ACHN (cell line): ENCODE data around the gene INHBB.

Experiments used
- DNase-seq: peaks from one replicate; pipeline ENCODE4 v3.0.0-alpha.2; 2015
- in situ Hi-C: cut with HindIII; loops from 2 replicates; pipeline ENCODE4 v1.10.0; 2017; ENCODE audit warnings: low sequenced_read_pairs, low pct_ligation_motif_present, low pct_unique_long_range_greater_than_20kb

INHBB gene

GRCh38 chr2:120330946-120331822, 14.8 kb upstream of the INHBB start:
- no peak for DNase-seq
- in situ Hi-C loops: no loop called here

GRCh38 chr2:120331903-120332302, 14.0 kb upstream of the INHBB start:
- no peak for DNase-seq
- in situ Hi-C loops: no loop called here

DNA sequence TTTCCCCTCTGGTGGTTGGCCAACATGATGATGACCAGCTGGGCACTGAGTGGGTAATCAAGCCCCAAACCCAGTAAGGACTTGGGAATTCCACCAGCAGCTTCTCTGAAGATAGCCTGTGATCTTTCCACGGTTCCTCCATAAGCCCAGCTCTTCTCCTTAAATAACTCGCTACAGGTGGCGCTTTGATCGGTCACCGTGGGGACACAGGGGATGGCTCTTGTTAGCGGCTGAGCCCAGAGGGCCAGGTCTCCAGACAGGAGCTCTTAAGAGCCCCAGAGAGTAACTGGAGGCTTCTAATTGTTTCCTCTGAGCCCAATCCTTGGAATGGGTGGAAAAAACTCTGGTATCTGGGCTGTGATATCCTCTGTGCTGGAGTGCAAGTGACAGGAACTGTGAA, 13.6 kb upstream of the INHBB start:
- no peak for DNase-seq
- in situ Hi-C loops: no loop called here

- in situ Hi-C loops: no loop called here
- DNase-seq: no peak
These were observed 11.9 kb upstream of the INHBB start for GRCh38 chr2:120334068-120334467.

DNA sequence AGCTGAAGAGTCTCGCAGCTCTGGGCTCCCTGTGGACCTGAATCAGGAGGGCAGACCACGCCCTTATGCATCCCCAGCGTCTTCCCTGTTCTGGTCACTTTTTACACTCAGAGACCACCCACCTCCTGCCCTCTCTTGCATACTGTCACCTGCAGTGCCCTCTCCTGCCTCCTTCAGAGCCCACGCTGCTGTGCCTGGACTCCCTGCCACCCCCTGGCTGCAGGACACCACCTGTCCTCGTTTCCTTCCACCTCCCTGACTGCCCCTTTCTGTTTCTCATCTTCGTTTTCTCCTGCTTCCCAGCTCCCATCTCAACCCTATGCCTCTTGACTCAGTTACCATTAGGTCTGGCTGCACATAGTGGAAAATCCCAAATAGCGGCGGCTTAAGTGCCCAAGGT, 9.2 kb upstream of the INHBB start:
- no peak for DNase-seq
- in situ Hi-C loops: no loop called here

DNA sequence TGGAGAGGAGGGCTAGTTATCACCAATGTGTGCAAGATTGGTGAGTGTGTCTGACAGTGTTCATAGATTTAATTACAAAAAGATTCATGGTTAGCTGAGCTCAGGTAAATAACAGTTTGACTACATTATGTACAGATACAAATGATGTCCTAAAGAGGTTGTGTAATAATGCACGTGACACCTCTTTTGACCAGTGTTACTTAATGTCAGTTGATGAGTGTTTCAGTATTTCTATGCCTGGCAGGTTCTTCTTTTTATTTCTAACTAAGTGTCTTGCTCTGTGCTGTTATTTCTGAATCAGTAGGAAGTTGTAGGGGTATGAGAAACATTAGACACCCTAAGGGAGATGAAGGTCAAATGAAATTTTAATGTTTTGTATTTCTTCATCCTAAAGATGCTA, 7.9 kb upstream of the INHBB start:
- DNase-seq: no peak
- in situ Hi-C loops: no loop called here

DNA sequence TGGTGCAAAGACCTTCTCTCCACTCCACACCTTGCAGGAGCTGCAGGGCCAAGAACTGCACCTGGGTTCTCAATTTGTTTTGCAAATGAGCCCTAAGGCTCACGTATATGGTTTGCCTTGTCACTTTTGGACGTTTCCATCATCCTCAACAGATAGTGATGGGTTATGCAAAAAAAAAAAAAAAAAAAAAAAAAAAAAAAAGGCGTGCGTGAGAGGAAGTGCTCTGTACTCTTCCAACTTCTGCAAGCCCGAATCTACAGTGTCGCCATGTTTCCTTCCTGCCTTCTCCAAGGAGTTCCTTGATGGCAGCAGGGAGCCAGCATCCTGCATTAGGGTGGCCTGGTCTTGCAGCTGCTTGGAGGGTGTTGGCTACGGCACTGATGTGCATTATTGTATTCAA, 4.0 kb upstream of the INHBB start:
- in situ Hi-C loops: no loop called here

DNA sequence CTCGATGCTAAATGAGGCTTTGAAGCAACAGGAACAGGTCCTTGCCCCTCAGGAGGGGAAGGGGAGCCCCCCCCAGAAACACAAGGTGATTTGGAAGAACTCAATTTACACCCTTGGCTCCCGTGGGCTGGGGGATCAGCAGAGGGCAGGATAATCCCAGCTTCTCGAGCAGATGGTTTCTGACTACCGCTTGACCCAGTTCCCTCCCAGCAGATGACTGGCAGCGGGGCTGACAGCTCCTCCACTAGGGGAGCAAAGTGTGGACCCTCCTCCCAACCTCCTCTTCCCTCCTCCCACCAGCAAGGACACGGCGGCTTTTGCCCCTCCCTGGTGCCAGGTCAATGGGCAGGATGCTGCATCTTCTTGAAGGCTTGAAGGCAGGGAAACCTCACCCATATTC, 3.5 kb upstream of the INHBB start:
- in situ Hi-C loops: no loop called here
- DNase-seq: no peak

More for the DNA sequence above, 4.0 kb upstream of the INHBB start:
- DNase-seq: no peak

- in situ Hi-C loops: no loop called here
- DNase-seq: no peak
These were observed 2.9 kb upstream of the INHBB start for GRCh38 chr2:120343100-120343432.

DNA sequence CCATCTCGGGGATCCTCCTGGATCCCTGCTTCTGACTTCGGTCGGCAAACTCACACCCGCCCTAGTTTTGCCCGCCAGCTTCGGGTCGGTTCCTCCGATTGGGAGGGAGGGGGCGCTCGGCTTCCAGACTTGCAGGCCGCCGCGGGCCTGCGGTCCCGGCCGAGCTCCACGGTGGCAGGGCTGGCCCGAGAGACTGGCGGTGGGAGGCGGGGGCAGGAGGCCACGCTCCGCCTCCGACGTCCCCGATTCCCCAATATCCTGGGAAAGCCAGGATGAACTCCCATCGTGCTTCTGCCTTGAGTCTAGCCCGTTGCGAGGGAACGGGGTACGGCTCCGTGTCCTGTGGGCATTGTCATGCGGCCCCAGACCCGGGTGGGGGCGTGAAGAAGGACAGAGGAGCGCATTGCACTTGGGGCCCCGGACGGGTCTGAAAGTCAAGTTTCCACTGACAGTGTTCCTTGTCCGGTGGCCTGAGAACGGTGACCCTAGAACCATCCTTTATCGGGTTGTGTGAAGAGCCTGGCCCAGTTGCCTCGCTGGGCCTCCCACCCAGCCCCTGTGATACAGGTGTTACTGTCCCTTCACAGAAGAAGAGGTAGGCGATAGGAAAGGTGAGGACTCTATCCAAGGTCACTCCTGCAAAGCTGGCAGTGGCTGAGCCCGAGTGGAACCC, 2.4 kb upstream of the INHBB start:
- in situ Hi-C loops: no loop called here
- peak; percentile 75 for DNase-seq

- in situ Hi-C loops: no loop called here
- no peak for DNase-seq
These were observed 1.5 kb upstream of the INHBB start for GRCh38 chr2:120344214-120344975.

DNA sequence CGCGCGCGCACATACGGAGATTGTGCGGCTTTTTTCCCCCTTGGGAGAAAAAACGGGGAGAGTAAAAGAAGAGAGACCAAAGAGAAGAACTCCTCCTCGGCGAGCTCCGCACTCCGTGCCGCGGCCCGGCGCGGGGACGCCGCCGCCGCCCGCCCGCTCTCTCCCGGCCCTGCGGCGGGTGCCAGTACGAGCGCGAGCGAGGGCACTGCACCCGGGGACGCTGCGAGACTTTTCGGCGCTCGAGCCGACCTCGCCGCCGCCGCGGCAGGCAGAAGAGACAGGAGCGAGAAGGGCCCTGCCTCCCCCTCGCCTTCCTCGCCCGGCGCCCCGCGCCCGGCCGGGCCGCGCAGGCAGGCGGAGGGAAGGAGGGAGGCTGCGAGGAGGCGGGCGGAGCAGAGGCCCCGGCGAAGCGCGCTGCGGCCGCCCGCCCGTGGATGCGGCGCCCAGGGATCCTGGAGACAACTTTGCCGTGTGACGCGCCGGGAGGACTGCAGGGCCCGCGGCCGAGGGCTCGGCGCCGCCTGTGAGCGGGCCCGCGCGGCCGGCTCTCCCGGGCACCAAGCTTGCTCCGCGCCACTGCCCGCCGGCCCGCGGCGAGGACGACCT, 857 bp upstream of the INHBB start:
- in situ Hi-C loops: no loop called here
- peak; percentile 12 for DNase-seq

DNA sequence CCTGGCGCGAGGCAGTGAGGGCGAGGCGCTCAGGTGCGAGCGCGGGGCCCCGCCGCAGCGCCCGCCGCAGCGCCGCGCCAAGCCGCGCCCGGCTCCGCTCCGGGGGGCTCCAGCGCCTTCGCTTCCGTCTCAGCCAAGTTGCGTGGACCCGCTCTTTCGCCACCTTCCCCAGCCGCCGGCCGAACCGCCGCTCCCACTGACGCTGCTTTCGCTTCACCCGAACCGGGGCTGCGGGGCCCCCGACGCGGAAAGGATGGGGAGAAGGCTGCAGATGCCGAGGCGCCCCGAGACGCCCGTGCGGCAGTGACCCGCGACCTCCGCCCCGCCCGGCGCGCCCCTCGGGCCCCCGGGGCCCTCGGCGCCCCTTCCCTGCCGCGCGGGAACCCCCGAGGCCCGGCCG, 328 bp upstream of the INHBB start:
- no peak for DNase-seq
- in situ Hi-C loops: no loop called here

GRCh38 chr2:120346667-120347358, 877 bp downstream of the INHBB start:
- in situ Hi-C loops: no loop called here
- no peak for DNase-seq

- in situ Hi-C loops: no loop called here
- no peak for DNase-seq
These were observed 1.6 kb downstream of the INHBB start for GRCh38 chr2:120347396-120348060.

DNA sequence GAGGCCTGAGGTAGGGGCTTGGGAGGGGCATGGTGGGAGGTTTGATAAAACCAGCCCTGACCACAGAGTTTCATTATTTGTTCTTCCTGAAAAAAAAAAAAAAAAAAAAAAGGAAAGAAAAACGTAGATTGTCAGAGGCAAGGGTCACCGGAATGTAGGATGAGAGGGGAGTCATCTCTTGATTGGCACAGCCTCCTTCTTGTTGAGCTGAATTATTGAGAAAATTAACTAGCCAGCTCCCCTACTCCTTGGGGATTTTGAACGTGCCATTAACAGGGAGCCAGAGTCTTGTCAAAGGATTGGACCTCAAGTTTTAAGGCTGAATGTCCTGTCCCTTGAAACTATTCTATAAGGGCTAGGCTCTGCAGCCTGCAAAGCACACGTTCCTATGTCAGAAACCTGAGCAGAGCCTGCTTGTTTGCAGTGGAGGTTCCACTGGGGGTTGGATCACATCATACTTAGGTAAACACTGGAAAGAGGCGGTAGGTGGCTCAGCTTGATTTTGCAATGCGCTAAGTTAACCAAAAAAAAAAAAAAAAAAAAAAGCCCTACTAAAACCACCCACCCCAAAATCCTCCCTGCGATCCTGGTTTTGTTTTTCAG, 2.3 kb downstream of the INHBB start:
- in situ Hi-C loops: no loop called here
- DNase-seq: no peak

- no peak for DNase-seq
- in situ Hi-C loops: no loop called here
These were observed 3.0 kb downstream of the INHBB start for GRCh38 chr2:120348737-120349439.
